Measurements from ENCODE around the gene DSG2. TPM values are rescaled to one million over a fixed set of nuclear protein-coding genes. Genes with fewer than 3 reads are reported as not detected.

DSG2 gene
- total and polyA plus RNA-seq, 3 donors from 2014 or later, result 5.9 to 8.6 (median 7.0) TPM

GRCh38 chr18:31486165-31486564, 11.8 kb upstream of the DSG2 start:
- no peak overlapping the region for H3K27ac ChIP-seq
- H3K4me3 ChIP-seq, result no peak overlapping the region
- 54 to 55% methylated on average over 2 of the region's 2 CpGs for WGBS, 2 donors
- DNase-seq, result no peak
- TF ChIP-seq POLR2A (IDR thresholded peaks at IDR 0.05) (no peak), CTCF (IDR thresholded peaks at IDR 0.05) (no peak)
- H3K4me1 ChIP-seq, result no peaks in the 10 kb centered on the region
- no peaks in the 10 kb centered on the region for H3K36me3 ChIP-seq (ENCODE audit: low read depth, missing control alignments)
- H3K9me3 ChIP-seq, result no peaks in the 10 kb centered on the region
- intact Hi-C loops (cut with DNase I; ENCODE audit: low total_unique reads), result no loop called here
- H3K27me3 ChIP-seq, result no peaks in the 10 kb centered on the region

- H3K9me3 ChIP-seq, result no peaks in the 10 kb centered on the region
- H3K27ac ChIP-seq, result no peak overlapping the region
- no peaks in the 10 kb centered on the region for H3K36me3 ChIP-seq (ENCODE audit: low read depth, missing control alignments)
- no peaks in the 10 kb centered on the region for H3K27me3 ChIP-seq
- 63 to 66% methylated on average over 9 of the region's 9 CpGs for WGBS, 2 donors
- no peak overlapping the region for H3K4me3 ChIP-seq
- H3K4me1 ChIP-seq, result no peaks in the 10 kb centered on the region
- DNase-seq, result no peak
- TF ChIP-seq CTCF (IDR thresholded peaks at IDR 0.05) (no peak), POLR2A (IDR thresholded peaks at IDR 0.05) (no peak)
- intact Hi-C loops (cut with DNase I; ENCODE audit: low total_unique reads), result no loop called here
Observed at GRCh38 chr18:31487246-31488015, 10.5 kb upstream of the DSG2 start.

GRCh38 chr18:31489311-31489710, 8.7 kb upstream of the DSG2 start:
- Histone ChIP-seq H3K9me3 (no peaks in the 10 kb centered on the region), H3K27ac (no peak overlapping the region), H3K4me1 (no peaks in the 10 kb centered on the region), H3K27me3 (no peaks in the 10 kb centered on the region), H3K36me3 (ENCODE audit: low read depth, missing control alignments) (no peaks in the 10 kb centered on the region), H3K4me3 (no peak overlapping the region)
- no peak for DNase-seq
- 90 to 93% methylated on average over 1 of the region's 1 CpG for WGBS, 2 donors
- no peak for TF ChIP-seq CTCF (IDR thresholded peaks at IDR 0.05)
- TF ChIP-seq POLR2A (IDR thresholded peaks at IDR 0.05), result no peak
- intact Hi-C loops (cut with DNase I; ENCODE audit: low total_unique reads), result no loop called here

GRCh38 chr18:31490387-31490786, 7.6 kb upstream of the DSG2 start:
- TF ChIP-seq CTCF (IDR thresholded peaks at IDR 0.05) (no peak), POLR2A (IDR thresholded peaks at IDR 0.05) (no peak)
- H3K36me3 ChIP-seq (ENCODE audit: low read depth, missing control alignments), result no peaks in the 10 kb centered on the region
- no peaks in the 10 kb centered on the region for H3K27me3 ChIP-seq
- no peak for DNase-seq
- no peaks in the 10 kb centered on the region for H3K9me3 ChIP-seq
- H3K4me1 ChIP-seq, result no peaks in the 10 kb centered on the region
- no peak overlapping the region for H3K27ac ChIP-seq
- intact Hi-C loops (cut with DNase I; ENCODE audit: low total_unique reads), result no loop called here
- 92% methylated on average over 1 of the region's 1 CpG for WGBS, 2 donors
- no peak overlapping the region for H3K4me3 ChIP-seq

- Histone ChIP-seq H3K27me3 (no peaks in the 10 kb centered on the region), H3K9me3 (no peaks in the 10 kb centered on the region), H3K4me1 (no peaks in the 10 kb centered on the region), H3K36me3 (ENCODE audit: low read depth, missing control alignments) (no peaks in the 10 kb centered on the region), H3K27ac (no peak overlapping the region), H3K4me3 (no peak overlapping the region)
- no peak for DNase-seq
- intact Hi-C loops (cut with DNase I; ENCODE audit: low total_unique reads), result no loop called here
- TF ChIP-seq POLR2A (IDR thresholded peaks at IDR 0.05) (no peak), CTCF (IDR thresholded peaks at IDR 0.05) (no peak)
Observed at GRCh38 chr18:31490833-31491232, 7.1 kb upstream of the DSG2 start.
